HPDE6-E6E7 (cell line): Measurements from ENCODE around the gene SIPA1.

Experiments used
- DNase-seq: peaks from one replicate; pipeline ENCODE4 v3.0.0; 2011; ENCODE audit warnings: missing footprints; ENCODE audit errors: extremely low spot score

SIPA1 gene

DNA sequence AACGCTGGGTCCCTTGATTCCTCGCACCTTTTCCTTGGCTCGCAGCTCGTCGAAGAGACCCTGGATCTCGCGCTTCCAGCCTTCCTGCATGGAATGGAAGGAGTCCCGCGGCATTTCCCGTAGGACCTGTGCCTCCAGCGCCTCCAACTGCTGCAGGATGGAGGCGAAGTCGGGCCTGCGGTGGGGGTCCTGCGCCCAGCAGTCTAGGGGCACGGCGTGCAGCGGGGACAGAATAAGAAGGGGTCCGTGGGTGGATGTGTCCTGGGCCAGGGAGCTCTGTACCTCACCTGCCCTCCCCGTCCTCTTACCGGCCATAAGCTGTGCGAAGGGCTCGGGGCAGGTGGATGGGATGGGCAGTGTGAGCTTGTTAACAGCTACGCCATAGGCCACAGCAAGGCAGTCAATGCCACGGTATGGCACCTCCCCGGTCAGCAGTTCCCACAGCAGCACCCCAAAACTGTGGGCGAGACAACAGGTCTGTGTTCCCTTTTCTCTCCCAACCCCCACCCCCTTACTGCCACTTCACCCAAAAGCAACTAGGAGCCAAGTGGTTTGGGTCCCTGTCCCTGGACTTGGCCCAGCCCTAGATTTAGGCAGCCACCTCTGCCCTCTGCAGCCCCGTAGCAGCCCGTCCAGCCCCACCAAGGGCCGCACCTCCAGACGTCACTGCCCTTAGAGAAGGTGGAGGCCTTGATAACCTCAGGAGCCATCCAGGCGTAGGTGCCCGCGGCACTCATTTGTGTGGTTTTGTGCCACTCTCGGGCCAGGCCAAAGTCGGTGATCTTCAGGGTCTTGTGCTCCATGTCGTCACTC lies 30.1 kb upstream of the SIPA1 start:
- no peak for DNase-seq

DNA sequence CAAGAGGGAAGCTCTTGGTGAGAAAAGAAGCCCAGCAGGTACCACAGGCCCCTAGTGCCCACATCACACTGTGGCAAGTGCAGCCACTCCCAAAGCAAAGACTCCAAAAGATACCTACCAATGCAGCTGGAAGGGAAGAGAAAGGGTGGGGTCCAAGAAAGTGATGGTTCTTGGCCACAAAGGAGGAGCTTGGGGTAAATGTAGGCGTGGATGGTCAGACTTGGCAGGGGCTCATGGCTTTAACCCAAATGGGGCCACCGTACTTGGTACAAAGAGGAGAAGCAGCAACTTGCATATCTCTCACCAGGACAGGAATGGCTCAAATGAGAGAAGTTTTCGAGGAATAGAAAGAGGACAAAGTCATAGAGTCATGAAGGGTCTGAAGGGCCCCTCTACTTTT lies 28.7 kb upstream of the SIPA1 start:
- DNase-seq = no peak

DNA sequence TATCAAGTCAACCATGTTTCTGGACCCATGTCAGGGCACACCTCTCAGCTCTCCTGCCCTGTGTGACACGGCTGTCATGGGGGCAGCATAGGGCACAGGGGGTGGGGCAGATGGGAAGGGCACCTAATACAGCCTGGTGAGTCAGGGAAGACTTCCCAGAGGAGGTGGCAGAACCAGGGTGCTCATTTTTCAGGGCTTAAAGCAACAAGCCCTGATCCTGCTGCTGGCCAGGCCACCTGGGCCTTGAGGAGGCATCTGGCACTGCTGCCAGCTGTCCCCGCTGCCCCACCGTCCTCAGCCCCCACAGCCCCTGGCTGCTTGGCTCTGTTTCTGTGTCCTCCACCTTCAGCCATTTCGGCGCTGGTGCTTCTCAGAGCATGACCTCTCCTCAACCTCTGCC lies 28.2 kb upstream of the SIPA1 start:
- DNase-seq = no peak

DNA sequence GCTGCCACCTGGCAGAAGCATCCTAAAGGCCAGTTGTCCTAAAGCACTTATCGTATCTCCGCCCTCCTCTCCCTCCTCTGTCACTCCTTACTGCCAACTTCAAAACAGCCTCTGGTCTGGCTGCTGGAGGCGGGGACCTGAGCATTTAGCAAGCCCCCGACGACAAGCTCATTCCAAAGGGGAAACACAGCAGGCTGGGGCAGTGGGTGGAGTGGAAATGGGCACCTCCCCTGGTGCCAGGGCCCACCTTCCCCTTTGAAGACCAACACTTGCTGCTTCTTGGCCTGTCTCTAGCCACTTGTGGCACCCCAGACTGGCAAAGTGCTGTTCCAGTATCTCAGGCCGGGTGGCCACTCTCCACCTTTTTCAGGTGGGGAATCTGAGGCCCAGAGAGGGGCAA lies 27.5 kb upstream of the SIPA1 start:
- DNase-seq = no peak

DNA sequence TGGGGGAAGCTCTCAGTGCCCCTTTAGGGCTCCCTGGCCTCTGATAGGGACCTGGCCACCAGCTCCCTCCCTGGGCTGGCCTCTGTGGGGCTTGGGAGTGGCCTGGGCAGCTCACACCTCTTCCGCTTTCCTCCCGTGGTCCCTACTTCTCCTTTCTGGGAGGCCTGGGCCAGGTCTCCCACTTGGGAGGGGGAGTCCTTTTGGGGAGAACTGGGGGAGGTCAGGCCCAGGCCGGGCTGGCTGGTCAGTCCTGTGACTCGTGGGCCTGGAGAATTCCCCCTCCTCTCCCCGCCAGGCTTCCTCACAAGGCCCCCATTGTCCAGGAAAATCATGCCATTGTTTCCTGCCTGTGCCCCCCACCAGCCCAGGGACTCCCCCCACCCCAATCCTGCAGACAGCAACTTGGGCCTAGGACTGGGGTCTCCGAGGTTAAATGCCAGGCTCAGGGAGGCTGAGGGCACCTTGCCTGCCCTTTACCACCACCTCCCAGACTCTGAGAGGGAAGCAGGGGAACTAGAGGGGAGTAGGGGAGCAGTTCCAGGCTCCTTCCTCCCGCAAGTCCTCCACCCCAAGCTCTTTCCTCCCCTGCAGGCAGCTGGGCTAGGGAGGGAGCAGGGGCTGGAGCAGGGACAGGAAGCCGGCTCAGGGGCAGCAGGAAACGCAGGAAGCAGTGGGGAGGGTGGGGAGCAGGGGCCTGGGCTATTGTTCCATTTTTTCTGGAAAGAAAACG lies 26.7 kb upstream of the SIPA1 start:
- no peak for DNase-seq

DNA sequence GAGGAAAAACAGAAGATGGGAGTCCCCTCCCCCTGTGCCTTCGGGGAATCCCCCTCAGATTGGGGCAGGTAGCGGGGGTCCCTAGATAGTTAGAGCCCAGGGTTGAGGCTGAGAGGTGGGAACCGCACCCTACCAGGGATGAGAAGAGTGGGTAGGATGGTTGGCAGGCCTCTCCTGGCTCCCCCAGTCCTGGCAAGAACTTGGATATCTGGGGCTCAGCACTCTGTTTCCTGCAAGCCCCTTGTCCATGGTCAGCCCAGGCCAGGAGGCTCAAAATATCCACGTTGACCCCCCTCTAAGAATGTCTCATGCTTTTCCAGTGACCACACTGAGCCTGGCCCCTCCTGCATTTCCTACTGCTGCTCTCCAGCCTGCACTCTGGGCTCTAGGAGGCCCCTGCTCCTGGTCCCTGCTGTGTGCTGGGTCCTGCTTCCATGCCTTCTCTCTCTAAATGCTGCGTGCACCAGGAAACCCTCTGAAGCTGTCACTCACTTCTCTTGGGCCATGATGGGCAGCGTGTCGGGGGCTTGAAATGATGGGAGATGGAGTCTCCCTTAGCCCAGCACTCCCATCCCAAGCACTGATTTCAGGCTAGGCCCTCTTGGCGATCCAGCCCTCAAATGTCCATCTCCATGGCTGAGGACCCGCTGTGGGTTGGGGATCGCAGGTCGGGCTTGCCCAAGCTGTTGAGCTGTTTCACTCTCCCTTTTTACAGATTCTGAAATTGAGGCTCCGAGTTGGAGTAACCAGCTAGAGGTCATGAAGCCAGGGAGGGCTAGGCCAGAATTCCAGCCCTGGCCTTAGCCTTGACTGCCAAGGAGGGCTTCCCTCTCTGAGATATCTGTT lies 25.9 kb upstream of the SIPA1 start:
- DNase-seq = no peak

DNA sequence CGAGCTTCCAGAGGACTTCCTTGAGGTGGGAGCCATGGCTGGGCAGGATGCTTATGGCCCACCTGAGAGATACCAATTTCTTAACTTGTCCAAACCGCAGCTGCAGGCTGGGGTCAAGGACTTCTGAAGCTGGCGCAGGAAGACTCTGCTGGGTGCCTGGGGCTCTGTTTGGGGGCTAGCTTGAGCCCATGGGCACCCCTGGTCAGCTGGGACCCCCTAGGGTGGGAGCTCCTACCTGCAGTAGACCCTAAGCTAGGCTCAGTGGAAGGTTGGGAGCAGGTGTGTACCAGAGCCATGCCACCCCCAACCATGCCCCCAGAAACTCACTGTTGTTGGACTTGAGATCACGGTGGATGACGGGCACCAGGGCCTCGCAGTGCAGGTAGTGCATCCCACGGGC lies 25.2 kb upstream of the SIPA1 start:
- DNase-seq = no peak

DNA sequence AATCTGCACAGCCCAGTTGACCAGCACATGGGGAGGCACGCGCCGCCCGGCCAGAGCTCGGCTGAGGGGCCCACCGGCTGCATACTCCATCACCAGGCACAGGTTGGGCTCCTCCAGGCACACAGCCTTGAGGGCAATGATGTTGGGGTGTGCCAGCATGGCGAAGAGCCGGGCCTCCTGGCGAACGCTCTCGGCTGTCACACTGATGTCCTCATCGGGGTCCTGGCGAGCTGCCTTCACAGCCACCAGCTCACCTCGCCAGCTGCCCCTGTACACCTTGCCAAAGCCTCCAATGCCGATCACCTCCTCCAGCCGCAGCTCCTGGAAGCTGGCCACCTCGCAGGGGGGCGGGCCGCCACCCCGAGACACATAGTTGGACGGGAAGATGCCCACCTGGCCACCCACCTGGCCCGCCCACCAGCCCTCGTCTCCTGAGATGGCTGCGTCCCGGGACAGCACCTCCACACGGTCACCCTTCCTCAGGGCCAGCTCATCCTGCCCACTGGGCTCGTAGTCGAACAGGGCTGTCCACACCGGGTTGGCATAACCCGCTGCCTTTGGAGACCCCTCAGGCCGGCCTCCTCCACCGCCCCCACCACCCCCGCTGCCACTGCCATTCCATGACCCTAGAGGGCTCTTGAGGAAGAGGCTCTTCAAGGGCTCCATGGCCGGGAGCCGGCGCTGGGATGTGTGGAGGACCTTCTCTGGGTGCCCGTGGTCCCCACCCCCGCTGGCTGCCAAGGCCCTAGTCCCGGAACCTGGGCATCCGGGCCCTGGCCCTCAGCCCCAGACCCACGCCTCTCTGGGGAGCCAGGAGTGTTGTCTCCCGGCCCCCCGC lies 24.6 kb upstream of the SIPA1 start:
- DNase-seq = no peak

DNA sequence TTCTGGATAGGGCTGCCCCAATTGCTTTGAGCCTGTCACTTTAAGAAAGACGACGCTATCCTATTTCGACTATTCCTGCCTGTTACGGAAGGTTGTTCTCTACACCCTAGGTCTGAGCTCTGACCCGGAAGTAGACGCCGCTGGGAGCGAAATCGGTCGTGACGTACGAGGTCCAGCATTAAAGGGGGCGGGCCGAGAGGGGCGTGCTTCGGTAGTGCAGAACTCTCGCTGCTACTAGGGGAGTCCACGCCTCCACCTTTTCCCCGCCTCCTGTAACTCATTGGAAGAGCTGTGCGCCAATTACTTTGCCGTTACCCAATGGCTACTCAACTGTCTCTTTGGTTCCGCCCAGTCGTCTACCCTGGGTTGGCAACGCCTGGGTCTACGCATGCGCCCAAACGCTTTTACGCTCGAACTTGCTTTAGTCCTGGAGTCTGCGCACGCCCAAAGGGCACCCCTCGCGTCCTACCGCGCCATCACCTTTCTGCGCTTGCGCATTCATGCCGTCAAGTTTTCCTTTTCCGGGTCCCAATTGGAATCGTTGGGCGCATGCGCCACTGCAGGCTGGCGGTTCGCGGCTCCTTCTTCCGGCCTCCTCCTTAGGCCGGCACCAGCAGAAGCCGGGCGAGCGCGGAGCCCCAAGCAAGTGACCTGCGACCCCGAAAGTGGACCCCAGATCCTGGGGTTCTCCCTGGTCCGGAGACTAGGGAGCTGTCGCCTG lies 22.5 kb upstream of the SIPA1 start, which contains the start of gene PCNX3:
Gene PCNX3 (plus strand): TSS at position 548 of the 721 bp plus-strand sequence. CDS start 536 bp downstream, outside the sequence.
- DNase-seq = peak; percentile 100

DNA sequence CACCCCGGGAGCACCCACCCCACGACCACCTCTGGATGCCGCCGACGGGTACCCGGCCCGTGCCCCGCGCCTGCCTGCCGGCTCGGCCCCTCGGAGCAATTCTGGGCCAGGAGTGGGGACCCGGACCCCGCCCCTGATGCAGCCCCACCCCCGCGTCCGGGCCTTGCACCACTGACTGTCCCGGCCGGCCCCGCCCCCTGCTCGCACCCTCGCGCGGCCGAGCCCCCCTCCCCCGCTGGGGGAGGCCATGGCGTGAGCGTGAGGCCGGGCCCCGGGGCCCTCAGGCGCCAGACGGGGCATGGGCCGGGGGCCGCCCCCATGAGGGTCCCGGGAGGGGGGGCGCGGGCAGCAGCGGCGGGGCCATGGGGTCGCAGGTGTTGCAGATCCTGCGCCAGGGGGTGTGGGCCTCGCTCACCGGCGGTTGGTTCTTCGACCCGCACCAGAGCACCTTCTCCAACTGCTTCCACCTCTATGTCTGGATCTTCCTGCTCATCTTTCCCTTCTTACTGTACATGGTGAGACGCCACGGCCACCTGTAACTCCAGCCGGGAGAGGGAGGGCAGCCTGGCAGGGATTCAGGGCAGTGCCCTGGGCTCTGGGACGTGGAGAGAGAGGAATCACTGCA lies 21.8 kb upstream of the SIPA1 start:
- no peak for DNase-seq

DNA sequence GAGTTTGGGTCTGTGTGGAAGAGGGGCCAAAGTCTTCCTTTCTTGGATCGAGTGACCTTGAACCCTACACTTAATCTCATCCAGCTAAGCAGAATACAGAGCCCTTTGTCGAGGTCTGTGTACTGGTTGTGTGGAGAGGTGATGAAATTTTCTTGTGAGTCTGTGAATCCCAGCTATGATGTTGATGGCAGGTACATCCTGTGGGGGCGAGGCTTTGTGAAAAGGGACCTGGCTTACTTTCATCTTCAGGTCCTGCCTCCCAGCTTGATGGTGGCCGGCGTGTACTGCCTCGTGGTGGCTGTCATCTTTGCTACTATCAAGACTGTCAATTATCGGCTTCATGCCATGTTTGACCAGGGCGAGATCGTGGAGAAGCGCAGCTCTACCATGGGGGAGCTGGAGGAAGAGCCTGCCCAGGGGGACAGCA lies 21.3 kb upstream of the SIPA1 start:
- no peak for DNase-seq

DNA sequence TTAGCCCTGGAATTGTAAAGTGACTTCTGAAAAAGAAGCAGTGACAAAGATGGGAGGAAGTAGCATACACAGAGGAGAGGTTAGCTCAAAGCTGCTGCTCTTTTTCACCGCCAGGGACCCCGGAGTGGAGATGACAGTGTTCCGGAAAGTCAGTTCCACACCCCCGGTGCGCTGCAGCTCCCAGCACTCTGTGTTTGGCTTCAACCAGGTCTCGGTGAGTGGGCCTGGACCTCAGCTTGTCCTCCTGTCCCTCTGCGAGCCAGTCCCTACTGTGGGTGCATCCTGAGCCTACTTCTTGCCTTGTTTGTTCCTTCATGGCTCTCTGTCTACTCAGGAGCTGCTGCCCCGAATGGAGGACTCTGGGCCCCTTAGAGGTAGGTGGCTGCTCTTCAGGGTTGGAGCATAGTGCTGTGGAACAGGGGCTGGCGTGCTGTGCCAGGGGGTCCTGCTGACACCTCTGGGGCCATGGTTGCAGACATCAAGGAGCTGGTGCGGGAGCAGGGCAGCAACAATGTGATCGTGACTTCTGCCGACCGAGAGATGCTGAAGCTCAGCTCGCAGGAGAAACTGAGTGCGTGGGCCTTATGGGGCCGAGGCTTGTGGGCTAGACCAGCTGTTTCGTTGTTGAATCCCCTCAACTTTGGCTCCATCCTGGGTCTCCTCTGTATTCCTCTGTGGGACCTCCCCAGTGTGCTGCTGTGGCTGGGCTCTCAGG lies 20.6 kb upstream of the SIPA1 start:
- DNase-seq = no peak

DNA sequence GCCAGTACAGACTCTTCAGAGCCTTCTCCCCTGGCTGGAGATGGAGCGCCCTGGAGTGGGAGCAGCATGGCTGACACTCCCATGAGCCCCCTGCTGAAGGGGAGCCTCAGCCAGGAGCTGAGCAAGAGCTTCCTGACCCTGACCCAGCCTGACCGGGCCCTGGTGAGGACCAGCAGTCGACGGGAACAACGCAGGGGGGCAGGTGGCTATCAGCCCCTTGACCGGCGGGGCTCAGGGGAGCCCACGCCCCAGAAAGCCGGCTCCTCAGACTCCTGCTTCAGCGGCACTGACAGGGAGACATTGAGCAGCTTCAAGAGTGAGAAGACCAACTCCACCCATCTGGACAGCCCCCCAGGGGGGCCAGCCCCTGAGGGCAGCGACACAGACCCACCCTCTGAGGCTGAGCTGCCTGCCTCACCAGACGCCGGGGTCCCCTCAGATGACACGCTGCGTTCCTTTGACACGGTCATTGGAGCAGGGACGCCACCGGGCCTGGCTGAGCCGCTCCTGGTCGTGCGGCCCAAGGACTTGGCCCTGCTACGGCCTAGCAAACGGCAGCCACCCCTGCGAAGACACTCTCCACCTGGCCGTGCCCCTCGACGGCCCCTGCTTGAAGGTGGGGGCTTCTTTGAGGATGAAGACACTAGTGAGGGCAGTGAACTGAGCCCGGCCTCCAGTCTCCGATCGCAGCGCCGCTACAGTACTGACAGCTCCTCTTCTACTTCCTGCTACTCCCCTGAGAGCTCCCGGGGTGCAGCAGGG lies 19.7 kb upstream of the SIPA1 start:
- DNase-seq = no peak

DNA sequence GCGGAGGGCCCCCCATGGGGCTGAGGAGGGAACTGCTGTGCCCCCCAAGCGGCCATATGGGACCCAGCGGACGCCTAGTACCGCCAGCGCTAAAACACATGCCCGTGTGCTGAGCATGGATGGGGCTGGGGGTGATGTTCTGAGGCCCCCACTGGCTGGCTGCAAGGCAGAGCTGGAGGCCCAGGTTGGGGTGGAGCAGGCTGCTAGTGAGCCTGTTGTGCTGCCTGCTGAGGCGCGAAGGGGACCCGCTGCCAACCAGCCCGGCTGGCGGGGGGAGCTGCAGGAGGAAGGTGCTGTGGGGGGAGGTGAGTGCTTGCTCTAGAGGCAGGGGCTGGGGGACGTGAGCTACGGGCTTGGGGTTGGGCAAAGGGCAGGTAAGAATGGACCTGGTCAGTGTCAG lies 19.1 kb upstream of the SIPA1 start:
- DNase-seq = no peak

DNA sequence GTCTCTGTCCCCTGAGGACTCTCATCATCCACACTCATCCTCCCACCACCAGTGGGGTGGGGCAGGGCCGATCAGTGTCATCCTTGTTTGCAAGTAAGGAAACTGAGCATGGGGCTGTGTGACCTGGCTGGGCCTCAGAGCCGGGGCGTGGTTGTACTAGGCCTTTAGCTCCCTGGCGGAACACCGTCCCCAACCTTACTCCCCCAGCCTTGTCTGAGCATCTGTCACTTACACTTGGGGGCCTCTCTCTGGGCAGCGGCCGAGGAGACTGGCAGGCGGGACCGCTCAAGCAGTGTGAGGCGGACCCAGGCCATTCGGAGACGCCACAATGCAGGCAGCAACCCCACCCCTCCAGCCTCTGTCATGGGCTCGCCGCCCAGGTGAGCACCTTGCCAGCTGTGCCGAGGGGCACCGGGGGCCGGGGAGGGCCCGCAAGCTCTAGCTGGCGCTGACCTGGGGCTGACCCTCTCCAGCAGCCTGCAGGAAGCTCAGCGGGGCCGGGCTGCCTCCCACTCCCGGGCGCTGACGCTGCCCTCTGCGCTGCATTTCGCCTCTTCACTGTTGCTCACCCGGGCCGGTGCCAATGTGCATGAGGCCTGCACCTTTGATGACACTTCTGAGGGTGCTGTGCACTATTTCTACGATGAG lies 18.5 kb upstream of the SIPA1 start:
- DNase-seq = no peak

DNA sequence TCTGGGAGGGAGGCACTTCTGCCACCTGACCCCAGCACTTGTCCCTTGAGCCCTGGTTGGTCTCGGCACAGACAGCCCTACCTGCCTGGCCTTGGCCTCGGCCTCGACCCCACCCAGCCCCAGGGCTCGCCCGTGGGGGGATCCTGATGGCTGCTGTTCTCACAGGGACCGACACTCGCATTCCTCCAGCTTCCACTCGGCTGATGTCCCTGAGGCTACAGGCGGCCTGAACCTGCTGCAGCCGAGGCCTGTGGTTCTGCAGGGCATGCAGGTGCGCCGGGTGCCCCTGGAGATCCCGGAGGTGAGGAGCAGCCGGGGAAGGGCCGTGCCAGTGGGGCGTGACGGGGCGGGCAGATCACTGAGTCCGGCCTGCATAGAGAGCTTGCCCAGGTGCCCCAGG lies 17.2 kb upstream of the SIPA1 start:
- DNase-seq = no peak

DNA sequence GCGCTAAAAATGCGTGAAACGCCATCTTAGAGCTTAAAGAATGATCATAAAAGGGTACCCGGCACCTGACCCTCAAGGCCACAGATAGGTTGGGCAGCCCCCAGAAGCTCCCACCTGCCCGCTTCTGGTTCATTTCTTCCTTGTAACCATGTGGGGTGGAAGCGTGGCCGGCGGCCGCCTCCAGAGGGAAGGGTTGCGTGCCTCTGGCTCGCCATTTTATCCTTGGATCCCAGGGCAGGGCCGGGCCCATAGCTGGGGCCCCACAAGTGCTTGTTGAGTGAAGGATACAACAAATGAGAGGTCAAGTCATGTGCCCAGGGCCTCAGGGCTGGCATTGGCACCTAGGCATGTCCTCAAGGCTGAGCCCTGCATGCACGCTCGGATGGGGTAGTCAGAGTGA lies 16.4 kb upstream of the SIPA1 start:
- DNase-seq = no peak

DNA sequence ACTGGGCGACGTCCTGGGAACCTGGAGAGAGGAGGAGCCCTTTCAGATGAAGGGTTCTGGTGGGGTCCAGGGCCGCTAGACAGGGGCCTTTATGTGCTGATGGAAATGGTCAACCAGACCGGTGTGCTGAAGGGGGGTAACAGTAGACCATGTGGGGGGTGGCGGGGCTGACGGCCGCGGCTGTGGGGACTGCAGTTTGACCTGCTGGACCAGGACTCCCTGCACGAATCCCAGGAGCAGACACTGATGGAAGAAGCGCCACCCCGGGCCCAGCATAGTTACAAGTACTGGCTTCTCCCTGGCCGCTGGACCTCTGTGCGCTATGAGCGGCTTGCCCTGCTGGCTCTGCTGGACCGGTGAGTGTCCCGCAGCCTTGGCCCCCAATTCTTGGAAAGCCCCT lies 15.9 kb upstream of the SIPA1 start:
- no peak for DNase-seq
